Stimulated activated CD8-positive, alpha-beta memory T cell treated with anti-CD3 and anti-CD28 coated beads, Interleukin-7, amount 100 ng/mL, for 4 hours (primary cell): ENCODE results near the gene SLC12A7.
"Not testable (repeated sequence)": the region's sequence is repeated elsewhere in the genome, so short reads cannot be mapped to it uniquely, and the experiment has no call there.

Source experiments
- DNase-seq, 2 donors: peaks; one replicate each; pipeline ENCODE4 v3.0.0-alpha.2; 2020; ENCODE audit warnings: low read depth in 2 of 2

SLC12A7 gene

GRCh38 chr5:1062761-1063568 is 48.9 kb downstream of the SLC12A7 start:
- no peak for DNase-seq

- no peak for DNase-seq
These were observed 49.9 kb downstream of the SLC12A7 start for GRCh38 chr5:1061916-1062315.

GRCh38 chr5:1061292-1061691 is 50.6 kb downstream of the SLC12A7 start:
- not testable (repeated sequence) for DNase-seq

- no peak for DNase-seq
These were observed 51.3 kb downstream of the SLC12A7 start for GRCh38 chr5:1060535-1060981.

GRCh38 chr5:1059884-1060263 is 52.0 kb downstream of the SLC12A7 start:
- no peak for DNase-seq

- DNase-seq = no peak
These were observed 52.6 kb downstream of the SLC12A7 start for GRCh38 chr5:1058988-1059883.

- no peak for DNase-seq
These were observed 53.5 kb downstream of the SLC12A7 start for GRCh38 chr5:1058083-1058945.

GRCh38 chr5:1057485-1058082 is 54.3 kb downstream of the SLC12A7 start:
- no peak for DNase-seq

GRCh38 chr5:1056611-1057484 is 55.0 kb downstream of the SLC12A7 start:
- DNase-seq = no peak

GRCh38 chr5:1055896-1056610 is 55.8 kb downstream of the SLC12A7 start:
- DNase-seq = no peak

GRCh38 chr5:1054799-1055775 is 56.8 kb downstream of the SLC12A7 start:
- DNase-seq = no peak

- DNase-seq = no peak
These were observed 57.7 kb downstream of the SLC12A7 start for GRCh38 chr5:1054018-1054798.

- no peak for DNase-seq
These were observed 58.4 kb downstream of the SLC12A7 start for GRCh38 chr5:1053391-1054017.

GRCh38 chr5:1052641-1053390 is 59.0 kb downstream of the SLC12A7 start:
- DNase-seq = no peak

GRCh38 chr5:1052076-1052475 is 59.8 kb downstream of the SLC12A7 start:
- DNase-seq = no peak

GRCh38 chr5:1051366-1051720 is 60.5 kb downstream of the SLC12A7 start:
- no peak for DNase-seq
